ENCODE results near the gene MEGF8.

DNA sequence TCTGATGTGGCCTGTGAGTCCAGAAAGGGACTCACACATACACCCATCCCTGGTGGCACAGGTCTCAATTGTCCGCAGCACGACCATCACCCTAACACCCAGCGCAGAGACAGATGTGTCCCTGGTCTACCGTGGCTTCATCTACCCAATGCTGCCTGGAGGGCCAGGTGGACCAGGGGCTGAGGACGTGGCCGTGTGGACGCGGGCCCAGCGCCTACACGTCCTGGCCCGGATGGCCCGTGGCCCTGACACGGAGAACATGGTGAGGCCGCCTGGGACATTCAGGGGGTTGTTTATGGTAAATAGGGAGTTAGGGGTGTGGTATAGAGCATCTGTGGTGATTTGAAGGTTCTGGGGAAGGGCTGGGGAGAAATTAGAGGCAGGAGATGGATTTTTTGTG lies 22.8 kb downstream of the MEGF8 start:
- TF ChIP-seq, protein P1, sequence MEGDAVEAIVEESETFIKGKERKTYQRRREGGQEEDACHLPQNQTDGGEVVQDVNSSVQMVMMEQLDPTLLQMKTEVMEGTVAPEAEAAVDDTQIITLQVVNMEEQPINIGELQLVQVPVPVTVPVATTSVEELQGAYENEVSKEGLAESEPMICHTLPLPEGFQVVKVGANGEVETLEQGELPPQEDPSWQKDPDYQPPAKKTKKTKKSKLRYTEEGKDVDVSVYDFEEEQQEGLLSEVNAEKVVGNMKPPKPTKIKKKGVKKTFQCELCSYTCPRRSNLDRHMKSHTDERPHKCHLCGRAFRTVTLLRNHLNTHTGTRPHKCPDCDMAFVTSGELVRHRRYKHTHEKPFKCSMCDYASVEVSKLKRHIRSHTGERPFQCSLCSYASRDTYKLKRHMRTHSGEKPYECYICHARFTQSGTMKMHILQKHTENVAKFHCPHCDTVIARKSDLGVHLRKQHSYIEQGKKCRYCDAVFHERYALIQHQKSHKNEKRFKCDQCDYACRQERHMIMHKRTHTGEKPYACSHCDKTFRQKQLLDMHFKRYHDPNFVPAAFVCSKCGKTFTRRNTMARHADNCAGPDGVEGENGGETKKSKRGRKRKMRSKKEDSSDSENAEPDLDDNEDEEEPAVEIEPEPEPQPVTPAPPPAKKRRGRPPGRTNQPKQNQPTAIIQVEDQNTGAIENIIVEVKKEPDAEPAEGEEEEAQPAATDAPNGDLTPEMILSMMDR (conservative IDR thresholded peaks at IDR 0.05; ENCODE audit: low read depth, low read length) = no peak
- no peak for TF ChIP-seq EZH2 (IDR thresholded peaks at IDR 0.05; ENCODE audit: low read length, unreplicated experiment)
